Activated CD4-positive, alpha-beta T cell treated with anti-CD3 and anti-CD28 coated beads for 1 hour (primary cell): ENCODE measurements around the gene IQCN.
"Not testable (repeated sequence)": the region's sequence is repeated elsewhere in the genome, so short reads cannot be mapped to it uniquely, and the experiment has no call there.

ENCODE experiments used
- DNase-seq: peaks from one replicate; pipeline ENCODE4 v3.0.0-alpha.2; 2020

IQCN gene

DNA sequence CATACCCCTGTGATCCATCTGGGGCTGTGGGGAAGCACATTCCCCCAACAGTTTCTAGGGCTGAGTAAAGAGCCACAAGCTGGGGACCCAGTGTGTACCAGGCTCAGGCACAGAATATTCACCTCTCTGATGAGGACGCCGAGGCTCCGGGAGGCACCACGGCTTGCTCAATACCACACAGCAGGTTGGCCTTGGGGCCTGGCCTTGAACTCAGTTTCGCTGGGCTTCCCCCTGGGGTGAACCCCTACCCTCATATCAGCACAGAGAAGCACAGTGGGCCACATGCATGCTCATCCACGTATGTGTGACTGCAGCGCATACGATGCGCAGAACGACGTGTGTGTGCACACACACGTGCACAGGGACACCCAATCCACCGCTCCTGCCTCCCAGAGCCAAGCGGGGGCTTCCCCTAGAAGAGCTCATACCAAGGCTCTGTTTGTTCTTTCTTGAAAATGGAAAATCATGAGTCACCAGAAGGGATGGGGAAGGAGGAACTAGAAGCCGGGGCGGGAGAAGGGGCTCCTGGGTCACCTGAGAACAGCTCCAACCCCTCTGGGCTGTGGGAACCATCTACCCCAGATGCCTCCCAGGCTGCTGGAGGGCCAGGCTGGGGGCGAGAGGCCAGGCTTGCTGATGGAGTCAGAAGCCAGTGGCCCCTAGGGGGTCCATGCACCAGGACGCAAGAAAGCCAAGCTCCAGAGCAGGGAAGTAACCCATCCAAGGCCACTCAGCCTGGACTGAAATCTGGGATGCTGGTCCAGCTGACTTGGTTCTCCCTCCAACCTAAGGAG is 43.1 kb downstream of the IQCN start:
- no peak for DNase-seq

GRCh38 chr19:18229915-18230314 is 44.3 kb downstream of the IQCN start:
- DNase-seq, result no peak

GRCh38 chr19:18229474-18229873 is 44.8 kb downstream of the IQCN start:
- no peak for DNase-seq

DNA sequence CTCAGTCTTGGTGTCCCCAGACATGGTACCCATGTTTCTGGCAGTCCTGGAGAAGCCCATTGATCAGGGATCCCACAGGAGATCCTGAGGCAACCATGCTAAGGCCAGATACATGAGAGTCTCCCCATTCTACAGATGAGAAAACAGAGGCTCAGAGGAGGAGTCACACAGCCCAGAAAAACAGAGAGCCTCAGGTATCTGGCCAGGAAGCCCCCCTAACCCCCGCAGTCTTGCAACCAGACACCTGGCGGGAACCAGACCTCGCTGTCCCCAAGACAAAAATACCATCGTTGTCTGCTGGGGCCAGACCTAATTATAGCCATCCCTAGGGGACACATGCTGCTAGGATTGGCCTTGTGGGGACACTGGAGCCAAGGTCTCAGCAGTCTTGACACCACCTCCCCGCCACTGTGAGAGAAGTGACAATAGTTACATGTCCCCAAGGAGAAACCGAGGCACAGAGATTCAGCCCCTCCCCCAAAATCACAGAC is 46.4 kb downstream of the IQCN start:
- no peak for DNase-seq

- DNase-seq, result no peak
Measured at GRCh38 chr19:18226956-18227780, 47.1 kb downstream of the IQCN start.

GRCh38 chr19:18225702-18226468 is 48.4 kb downstream of the IQCN start, which contains the start of gene PDE4C:
Gene PDE4C (minus strand): TSS chr19:18226438. CDS start chr19:18226415, 23 bp downstream.
- DNase-seq, result no peak

- no peak for DNase-seq
Measured at GRCh38 chr19:18225355-18225701, 48.9 kb downstream of the IQCN start.

DNA sequence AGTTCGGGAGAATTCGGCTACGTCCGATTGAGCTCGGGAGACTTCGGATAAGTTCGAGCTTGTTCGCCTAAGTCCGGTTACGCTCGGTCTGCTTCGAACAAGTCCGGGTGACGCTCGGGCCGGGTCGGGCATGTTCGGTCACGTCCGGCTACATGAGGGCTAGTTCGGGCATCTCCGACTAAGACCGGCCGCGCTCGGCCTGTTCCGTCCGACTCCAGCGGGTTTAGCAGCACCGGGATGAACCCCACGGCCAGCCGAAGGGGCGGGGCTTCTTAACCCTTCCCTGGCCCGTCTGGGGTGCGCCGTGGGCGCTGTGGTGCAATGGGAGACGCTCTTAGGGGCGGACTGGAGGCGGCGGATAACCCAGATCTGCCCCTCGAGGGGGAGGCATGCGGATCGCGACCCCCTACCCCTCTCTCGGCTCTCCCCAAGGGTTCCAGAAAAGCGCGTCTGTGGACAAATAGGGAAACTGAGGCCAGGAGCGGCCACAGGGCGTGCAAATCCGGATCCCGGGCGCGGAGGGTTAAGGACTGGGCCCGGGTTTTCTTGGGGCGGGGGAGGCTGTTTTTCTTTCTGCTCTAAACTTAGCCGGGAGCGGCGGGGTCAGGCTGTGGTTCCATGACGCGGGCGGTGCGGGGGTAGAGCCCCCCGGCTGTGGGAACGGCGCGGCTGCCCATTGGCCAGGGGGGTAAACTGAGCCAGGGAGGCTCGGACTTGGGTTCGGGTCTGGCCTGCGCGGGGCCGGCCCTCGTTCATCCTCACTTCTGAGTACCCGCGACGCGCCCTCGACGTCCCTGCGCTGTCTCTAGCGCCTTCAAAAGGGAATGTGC is 49.5 kb downstream of the IQCN start:
- DNase-seq, result peak; percentile 71

DNA sequence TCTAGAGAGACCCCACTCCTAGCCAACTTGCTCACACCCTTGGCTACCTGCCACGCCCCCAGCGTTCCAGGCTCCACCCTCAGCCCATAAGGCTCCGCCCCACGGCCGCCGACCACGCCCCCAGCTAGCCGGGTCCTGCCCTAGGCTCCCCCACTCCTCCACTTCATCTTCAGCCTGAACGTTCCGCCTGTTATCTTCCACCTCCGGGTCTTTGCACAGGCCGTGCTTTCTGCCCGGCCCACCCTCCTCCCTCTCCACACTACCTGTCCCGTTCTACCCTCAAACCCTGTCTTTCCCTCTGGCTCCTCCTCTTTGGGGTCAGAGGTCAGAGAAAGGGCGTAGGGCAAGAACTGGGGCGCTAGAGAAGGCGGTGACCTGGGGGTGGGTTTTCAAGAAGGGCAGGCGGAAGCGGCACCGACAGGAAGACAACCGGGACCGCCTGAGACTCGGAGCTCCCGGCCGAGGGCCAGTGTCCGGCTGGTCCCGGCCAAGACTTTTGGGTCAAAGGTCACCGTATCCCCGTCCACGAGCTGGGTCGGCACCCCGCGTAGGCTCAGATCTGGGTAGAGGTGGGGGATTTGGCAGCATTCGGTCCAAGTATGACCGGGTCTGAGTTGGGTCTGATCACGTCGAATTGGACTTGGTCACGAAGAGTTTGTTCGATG is 50.3 kb downstream of the IQCN start:
- no peak for DNase-seq

- DNase-seq, result no peak
Measured at GRCh38 chr19:18221815-18222725, 52.2 kb downstream of the IQCN start.

- DNase-seq, result no peak
Measured at GRCh38 chr19:18220632-18221275, 53.5 kb downstream of the IQCN start.

DNA sequence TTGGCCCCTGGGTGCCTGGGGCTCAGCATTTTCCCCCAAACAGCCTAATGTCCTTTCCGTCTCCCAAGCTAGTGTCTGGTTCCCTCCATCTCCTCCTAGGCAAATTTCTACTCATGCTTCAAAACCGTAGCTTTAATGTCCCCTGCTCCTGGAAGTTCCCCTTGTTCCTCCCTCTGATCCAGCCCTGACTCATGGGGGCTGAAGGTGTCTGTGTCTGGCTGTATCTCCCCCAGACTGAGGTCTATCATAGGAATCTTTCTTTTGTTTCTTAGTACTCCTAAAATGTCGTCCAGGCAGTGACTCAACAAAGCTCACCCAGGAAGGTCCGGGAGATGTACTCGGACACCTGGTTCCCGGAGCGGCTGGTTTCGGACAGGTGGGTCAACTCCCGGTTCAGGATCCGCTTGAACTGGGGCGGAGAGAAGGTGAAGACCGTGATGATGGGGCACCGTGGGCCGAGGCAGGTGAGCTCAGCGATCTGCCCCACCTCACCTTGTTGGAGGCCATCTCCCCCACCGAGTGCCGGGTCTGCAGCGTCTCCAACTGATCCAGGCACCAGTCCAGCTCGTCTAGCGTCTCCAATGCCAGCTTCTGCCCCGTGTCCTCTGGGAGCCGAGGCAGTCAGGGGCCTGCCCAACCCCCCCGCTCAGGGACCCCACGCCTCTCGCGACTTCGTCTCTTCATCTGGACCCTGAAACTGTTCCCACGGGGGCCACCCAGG is 54.2 kb downstream of the IQCN start:
- no peak for DNase-seq

- no peak for DNase-seq
Measured at GRCh38 chr19:18218600-18218999, 55.7 kb downstream of the IQCN start.

DNA sequence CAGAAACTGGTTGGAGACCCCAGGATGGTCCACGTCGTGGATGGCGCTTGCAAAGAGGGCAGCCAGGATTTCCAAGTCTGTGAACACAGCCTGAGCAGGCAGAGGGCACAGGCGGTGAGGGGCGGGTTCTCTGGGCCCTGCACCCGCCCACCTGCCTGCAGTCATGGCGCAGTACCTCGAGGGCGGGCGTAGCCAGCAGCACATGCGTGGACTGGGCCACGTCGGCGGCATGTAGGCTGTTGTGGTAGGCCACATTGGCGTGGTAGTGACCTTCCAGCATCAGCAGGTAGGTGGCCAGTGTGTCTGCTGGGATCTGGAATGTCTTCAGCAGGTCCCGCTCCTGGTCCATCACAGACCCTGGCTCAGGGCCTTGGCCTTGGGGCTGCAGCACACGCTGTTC is 56.1 kb downstream of the IQCN start:
- DNase-seq, result no peak

GRCh38 chr19:18216789-18217188 is 57.5 kb downstream of the IQCN start:
- DNase-seq, result no peak

DNA sequence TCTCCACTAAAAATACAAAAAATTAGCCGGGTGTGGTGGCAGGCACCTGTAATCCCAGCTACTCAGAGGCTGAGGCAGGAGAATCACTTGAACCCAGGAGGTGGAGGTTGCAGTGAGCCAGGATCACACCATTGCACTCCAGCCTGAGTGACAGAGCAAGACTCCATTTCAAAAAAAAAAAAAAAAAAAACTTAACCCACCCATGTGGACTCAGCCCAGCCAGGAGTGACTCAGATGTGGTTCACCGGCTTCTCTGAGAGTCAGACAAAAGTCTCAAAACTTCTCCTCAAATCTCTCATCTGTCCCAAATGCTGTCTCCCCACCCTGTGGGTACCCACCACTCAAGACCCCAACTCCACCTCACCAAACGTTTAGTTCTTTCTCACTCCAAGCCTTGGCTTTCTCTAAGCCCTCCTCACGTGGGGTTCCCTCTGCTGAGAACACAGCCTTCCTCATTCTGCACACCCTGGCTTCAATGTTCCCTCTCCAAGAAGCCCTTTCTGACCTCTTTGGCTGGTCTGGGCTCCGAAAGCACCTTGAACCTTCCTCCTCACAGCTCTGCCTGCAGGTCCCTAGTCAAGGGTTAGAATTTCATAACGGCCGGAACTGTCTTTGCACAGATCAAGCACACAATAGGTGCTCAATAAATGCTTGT is 59.3 kb downstream of the IQCN start:
- DNase-seq, result no peak

DNA sequence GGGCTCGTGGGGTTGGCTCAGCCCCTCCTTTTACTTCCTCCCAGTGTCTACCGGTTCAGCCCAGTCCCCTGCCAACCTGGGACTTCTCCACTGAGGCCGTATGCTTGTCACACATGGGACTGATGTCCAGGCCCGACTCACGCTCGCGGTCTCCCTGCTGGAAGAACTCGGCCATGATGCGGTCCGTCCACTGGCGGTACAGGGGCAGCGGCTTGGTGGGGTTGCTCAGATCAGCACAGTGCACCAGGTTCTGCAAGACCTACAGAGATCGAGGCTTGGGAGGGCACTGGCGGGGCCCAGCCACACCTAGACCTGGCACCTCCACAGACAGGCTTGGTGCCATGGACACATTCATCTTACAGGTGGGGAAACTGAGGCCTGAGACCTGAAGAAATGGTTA is 62.6 kb downstream of the IQCN start:
- DNase-seq, result no peak

DNA sequence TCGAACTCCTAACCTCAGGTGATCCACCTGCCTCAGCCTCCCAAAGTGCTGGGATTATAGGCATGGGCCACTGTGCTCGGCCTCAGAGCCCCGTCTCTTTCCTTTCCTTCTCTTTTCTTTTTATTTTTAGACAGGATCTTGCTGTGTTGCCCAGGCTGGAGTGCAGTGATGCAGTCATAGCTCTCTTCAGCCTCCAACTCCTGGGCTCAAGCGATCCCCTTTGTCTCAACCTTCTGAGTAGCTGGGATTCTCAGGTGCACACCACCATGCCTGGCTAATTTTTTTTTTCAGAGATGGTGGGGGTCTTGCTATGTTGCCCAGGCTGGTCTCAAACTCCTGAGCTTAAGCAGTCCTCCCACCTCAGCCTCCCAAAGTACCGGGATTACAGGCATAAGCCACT is 64.3 kb downstream of the IQCN start:
- not testable (repeated sequence) for DNase-seq
